Thoracic aorta (tissue), 2 donors: Measurements from ENCODE around the gene RPS6KA6. TPM values are rescaled to one million over a fixed set of nuclear protein-coding genes. Genes with fewer than 3 reads are reported as not detected.

ENCODE experiments used
- ATAC-seq: fragments of 150-250 bp; one replicate; pipeline ENCODE4 v1.8.0; 2017; ENCODE audit warnings: low read depth; ENCODE audit not compliant: insufficient number of reproducible peaks, low FRiP score
- DNase-seq: peaks from one replicate; pipeline ENCODE4 v3.0.0-alpha.2; 2020; ENCODE audit warnings: low spot score
- H3K27ac ChIP-seq, 2 donors: fragments of 200-600 bp; sonication (generic); 1 replicate in 1 of 2; 2 replicates in 1 of 2; pipeline ENCODE4 v1.5.1; 2016; ENCODE audit warnings: mild to moderate bottlenecking in 2 of 2, moderate library complexity in 2 of 2
- H3K27me3 ChIP-seq: fragments of 200-600 bp; sonication (generic); replicated peaks from 2 replicates; pipeline ENCODE4 v1.6.0; 2016; ENCODE audit warnings: mild to moderate bottlenecking; ENCODE audit not compliant: insufficient read depth
- H3K36me3 ChIP-seq: fragments of 200-600 bp; sonication (generic); one replicate; pipeline ENCODE4 v1.5.1; 2016
- H3K4me1 ChIP-seq, 2 donors: fragments of 200-600 bp; sonication (generic); 1 replicate in 1 of 2; 2 replicates in 1 of 2; pipeline versions ENCODE4 v1.5.1 to v1.6.0; 2016; ENCODE audit warnings: low read depth in 2 of 2, mild to moderate bottlenecking in 1 of 2; ENCODE audit not compliant: control insufficient read depth in 1 of 2
- H3K4me3 ChIP-seq: fragments of 200-600 bp; sonication (generic); 2 replicates; pipeline ENCODE4 v1.5.1; 2016; ENCODE audit warnings: mild to moderate bottlenecking
- H3K9me3 ChIP-seq: fragments of 200-600 bp; sonication (generic); 2 replicates; pipeline ENCODE4 v1.5.1; 2016
- total RNA-seq, 2 donors: library from RNA; depleted of rRNA; stranded (reverse); fragments of >200 nt; gene quantifications; one replicate each; pipeline versions ENCODE4 v1.1.0 to v1.2.3, GENCODE V29; 2016
- TF ChIP-seq, protein P1 (sequence below): fragments of 200-600 bp; sonication (generic); IDR thresholded peaks from one replicate; pipeline ENCODE4 v1.5.1; 2019; ENCODE audit warnings: antibody characterized with exemption

RPS6KA6 gene
- total RNA-seq, 2 donors from 2014 or later: 8.5 to 9.6 TPM

- Histone ChIP-seq H3K4me1 (no peaks in the 10 kb centered on the region), H3K27ac (no peak overlapping the region), H3K27me3 (no peaks in the 10 kb centered on the region), H3K4me3 (no peak overlapping the region), H3K9me3 (no peaks in the 10 kb centered on the region), H3K36me3 (no peaks in the 10 kb centered on the region)
- DNase-seq (no peak), ATAC-seq (no peak)
- TF ChIP-seq, protein P1, sequence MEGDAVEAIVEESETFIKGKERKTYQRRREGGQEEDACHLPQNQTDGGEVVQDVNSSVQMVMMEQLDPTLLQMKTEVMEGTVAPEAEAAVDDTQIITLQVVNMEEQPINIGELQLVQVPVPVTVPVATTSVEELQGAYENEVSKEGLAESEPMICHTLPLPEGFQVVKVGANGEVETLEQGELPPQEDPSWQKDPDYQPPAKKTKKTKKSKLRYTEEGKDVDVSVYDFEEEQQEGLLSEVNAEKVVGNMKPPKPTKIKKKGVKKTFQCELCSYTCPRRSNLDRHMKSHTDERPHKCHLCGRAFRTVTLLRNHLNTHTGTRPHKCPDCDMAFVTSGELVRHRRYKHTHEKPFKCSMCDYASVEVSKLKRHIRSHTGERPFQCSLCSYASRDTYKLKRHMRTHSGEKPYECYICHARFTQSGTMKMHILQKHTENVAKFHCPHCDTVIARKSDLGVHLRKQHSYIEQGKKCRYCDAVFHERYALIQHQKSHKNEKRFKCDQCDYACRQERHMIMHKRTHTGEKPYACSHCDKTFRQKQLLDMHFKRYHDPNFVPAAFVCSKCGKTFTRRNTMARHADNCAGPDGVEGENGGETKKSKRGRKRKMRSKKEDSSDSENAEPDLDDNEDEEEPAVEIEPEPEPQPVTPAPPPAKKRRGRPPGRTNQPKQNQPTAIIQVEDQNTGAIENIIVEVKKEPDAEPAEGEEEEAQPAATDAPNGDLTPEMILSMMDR: no peak
Observed at GRCh38 chrX:84144281-84144680, 43.7 kb downstream of the RPS6KA6 start.

DNA sequence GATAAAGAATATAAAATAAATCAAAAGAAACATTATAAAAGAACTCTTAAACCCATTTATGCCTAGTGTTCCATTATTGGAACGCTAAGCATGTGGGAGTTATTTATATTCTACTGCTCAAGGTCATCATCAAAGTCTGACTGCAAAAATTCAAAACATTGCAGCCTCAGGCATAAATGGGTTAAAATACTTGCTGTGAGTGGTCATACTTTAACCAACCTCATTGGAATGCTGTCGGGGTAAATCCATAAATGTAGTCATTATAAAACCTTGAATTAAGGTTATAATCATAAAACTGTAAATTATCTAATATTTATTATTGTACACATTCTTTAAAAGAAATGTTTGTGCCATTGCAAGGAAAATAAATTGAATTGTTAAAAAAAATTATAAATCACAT is 55.0 kb downstream of the RPS6KA6 start:
- no peak for ATAC-seq
- no peaks in the 10 kb centered on the region for H3K9me3 ChIP-seq
- H3K36me3 ChIP-seq: no peaks in the 10 kb centered on the region
- H3K4me3 ChIP-seq: no peak overlapping the region
- H3K4me1 ChIP-seq: no peaks in the 10 kb centered on the region
- H3K27ac ChIP-seq: no peak overlapping the region
- no peak for DNase-seq
- TF ChIP-seq, protein P1: no peak
- no peaks in the 10 kb centered on the region for H3K27me3 ChIP-seq

- no peak overlapping the region for H3K27ac ChIP-seq
- DNase-seq (no peak), ATAC-seq (no peak)
- no peaks in the 10 kb centered on the region for H3K27me3 ChIP-seq
- H3K4me3 ChIP-seq: no peak overlapping the region
- TF ChIP-seq, protein P1: no peak
- no peaks in the 10 kb centered on the region for H3K9me3 ChIP-seq
- no peaks in the 10 kb centered on the region for H3K36me3 ChIP-seq
- H3K4me1 ChIP-seq: no peaks in the 10 kb centered on the region
Observed at GRCh38 chrX:84123585-84123984, 64.4 kb downstream of the RPS6KA6 start.

GRCh38 chrX:84118769-84119168 is 69.2 kb downstream of the RPS6KA6 start:
- no peaks in the 10 kb centered on the region for H3K9me3 ChIP-seq
- DNase-seq: no peak
- no peak for ATAC-seq
- TF ChIP-seq, protein P1: no peak
- H3K36me3 ChIP-seq: peaks cover 3% of the 10 kb centered on the region
- H3K27me3 ChIP-seq: no peaks in the 10 kb centered on the region
- no peak overlapping the region for H3K27ac ChIP-seq
- no peak overlapping the region for H3K4me3 ChIP-seq
- no peaks in the 10 kb centered on the region for H3K4me1 ChIP-seq

- H3K36me3 ChIP-seq: peaks cover 3% of the 10 kb centered on the region
- H3K4me3 ChIP-seq: no peak overlapping the region
- ATAC-seq (no peak), DNase-seq (no peak)
- no peak overlapping the region for H3K27ac ChIP-seq
- TF ChIP-seq, protein P1: no peak
- no peaks in the 10 kb centered on the region for H3K27me3 ChIP-seq
- no peaks in the 10 kb centered on the region for H3K4me1 ChIP-seq
- H3K9me3 ChIP-seq: no peaks in the 10 kb centered on the region
Observed at GRCh38 chrX:84118315-84118714, 69.7 kb downstream of the RPS6KA6 start.
